Measurements from ENCODE around the gene ANKRD12. TPM values are rescaled to one million over a fixed set of nuclear protein-coding genes. Genes with fewer than 3 reads are reported as not detected.

ANKRD12 gene
- total RNA-seq, 2 donors from 2014 or later = 22.3 to 32.3 TPM

DNA sequence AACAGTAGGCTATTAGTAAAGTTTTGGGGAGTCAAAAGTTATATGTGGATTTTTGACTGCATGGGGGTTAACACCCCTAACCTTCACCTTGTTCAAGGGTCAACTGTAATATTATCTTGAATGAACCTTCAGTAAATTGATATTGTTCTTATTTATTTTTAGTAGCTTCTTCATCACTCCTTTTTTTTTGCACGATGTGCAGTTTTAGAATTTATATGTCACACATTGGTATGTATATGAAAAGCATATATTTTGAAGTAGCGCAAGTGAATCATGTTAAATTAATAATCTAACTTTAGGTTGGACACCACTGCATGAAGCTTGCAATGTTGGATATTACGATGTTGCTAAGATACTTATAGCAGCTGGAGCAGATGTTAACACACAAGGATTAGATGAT is 79.9 kb downstream of the ANKRD12 start:
- H3K36me3 ChIP-seq = peaks cover 27% of the 10 kb centered on the region
- H3K27me3 ChIP-seq = no peaks in the 10 kb centered on the region
- no peaks in the 10 kb centered on the region for H3K9me3 ChIP-seq
- H3K4me1 ChIP-seq = no peaks in the 10 kb centered on the region
- TF ChIP-seq, protein P1, sequence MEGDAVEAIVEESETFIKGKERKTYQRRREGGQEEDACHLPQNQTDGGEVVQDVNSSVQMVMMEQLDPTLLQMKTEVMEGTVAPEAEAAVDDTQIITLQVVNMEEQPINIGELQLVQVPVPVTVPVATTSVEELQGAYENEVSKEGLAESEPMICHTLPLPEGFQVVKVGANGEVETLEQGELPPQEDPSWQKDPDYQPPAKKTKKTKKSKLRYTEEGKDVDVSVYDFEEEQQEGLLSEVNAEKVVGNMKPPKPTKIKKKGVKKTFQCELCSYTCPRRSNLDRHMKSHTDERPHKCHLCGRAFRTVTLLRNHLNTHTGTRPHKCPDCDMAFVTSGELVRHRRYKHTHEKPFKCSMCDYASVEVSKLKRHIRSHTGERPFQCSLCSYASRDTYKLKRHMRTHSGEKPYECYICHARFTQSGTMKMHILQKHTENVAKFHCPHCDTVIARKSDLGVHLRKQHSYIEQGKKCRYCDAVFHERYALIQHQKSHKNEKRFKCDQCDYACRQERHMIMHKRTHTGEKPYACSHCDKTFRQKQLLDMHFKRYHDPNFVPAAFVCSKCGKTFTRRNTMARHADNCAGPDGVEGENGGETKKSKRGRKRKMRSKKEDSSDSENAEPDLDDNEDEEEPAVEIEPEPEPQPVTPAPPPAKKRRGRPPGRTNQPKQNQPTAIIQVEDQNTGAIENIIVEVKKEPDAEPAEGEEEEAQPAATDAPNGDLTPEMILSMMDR (IDR thresholded peaks at IDR 0.05) = no peak
- no peak for DNase-seq (ENCODE audit: low spot score)
- no peak overlapping the region for H3K27ac ChIP-seq
- H3K4me3 ChIP-seq = no peak overlapping the region

DNA sequence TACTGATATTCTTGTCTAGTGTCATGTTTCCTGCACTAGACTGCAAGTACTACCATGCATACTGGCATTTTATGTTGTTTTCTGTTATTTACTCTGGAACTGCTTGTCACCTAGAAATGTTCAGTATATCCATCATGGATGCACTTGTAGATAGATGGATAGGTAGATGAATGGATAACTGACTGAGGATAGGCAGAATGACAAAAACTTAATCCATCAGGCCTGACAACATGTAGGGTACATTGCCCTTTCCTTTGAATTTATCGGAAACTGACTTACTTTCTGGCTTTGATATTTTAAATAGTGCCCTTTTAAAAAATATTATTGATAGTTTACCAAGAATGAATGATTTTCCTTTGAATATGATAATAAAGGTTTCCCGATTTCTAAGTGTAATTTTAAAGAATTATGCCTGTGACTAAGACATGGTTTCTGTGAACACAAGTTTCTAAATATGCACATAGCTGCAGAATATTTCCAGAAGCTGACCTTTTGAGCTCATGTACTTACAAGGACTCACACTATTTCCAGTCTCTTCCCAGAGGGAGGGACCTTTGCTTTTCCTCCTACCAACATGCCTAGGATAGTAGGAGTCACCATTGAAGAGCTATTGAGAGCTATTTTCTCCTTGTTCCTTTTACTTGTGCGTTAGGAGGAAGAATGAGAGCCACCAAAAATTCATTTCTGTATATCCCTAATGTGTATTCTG is 81.3 kb downstream of the ANKRD12 start:
- TF ChIP-seq, protein P1 (IDR thresholded peaks at IDR 0.05) = no peak
- Histone ChIP-seq H3K4me3 (no peak overlapping the region), H3K9me3 (no peaks in the 10 kb centered on the region), H3K36me3 (peaks cover 30% of the 10 kb centered on the region), H3K27ac (no peak overlapping the region), H3K27me3 (no peaks in the 10 kb centered on the region), H3K4me1 (no peaks in the 10 kb centered on the region)
- no peak for DNase-seq (ENCODE audit: low spot score)

DNA sequence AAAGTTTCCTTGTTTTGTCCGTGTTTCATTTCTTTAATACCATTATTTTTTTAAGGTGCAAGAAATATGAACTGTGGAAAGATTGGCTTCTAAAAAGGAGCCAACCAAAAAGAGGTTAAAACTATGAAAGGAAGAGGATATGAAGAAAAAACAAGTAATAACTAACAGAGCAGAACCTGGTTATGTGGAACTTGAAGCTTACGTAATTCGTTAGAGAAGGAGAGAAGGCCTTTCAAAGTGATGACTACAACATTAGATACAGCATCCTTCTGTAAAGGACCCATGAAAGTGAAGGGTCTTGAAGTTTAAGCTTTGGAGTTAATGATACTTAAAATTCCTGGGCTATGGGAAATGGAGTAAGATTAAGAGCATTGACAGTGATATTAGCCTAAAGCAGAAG is 84.5 kb downstream of the ANKRD12 start:
- H3K9me3 ChIP-seq = no peaks in the 10 kb centered on the region
- H3K27ac ChIP-seq = no peak overlapping the region
- no peaks in the 10 kb centered on the region for H3K4me1 ChIP-seq
- TF ChIP-seq, protein P1 (IDR thresholded peaks at IDR 0.05) = no peak
- no peaks in the 10 kb centered on the region for H3K27me3 ChIP-seq
- DNase-seq (ENCODE audit: low spot score) = no peak
- H3K36me3 ChIP-seq = peaks cover 27% of the 10 kb centered on the region
- no peak overlapping the region for H3K4me3 ChIP-seq

DNA sequence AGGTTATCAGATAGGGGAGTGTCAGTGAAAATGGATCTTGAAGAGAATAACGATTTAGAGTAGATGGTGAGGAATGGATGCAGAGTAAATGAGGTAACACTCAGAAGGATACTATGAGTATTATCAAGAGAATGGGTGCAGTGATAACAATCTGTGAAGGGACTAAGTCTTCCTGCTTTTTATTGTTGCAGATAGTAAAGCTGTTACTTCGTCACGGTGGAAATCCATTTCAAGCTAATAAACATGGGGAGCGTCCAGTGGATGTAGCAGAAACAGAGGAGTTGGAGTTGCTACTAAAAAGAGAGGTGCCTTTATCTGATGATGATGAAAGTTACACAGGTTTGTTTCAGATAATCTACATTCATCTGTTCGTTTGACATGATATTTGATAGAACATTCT is 85.1 kb downstream of the ANKRD12 start:
- H3K27ac ChIP-seq = no peak overlapping the region
- no peaks in the 10 kb centered on the region for H3K4me1 ChIP-seq
- DNase-seq (ENCODE audit: low spot score) = no peak
- H3K27me3 ChIP-seq = no peaks in the 10 kb centered on the region
- no peak overlapping the region for H3K4me3 ChIP-seq
- H3K36me3 ChIP-seq = peaks cover 33% of the 10 kb centered on the region
- no peaks in the 10 kb centered on the region for H3K9me3 ChIP-seq
- TF ChIP-seq, protein P1 (IDR thresholded peaks at IDR 0.05) = no peak

DNA sequence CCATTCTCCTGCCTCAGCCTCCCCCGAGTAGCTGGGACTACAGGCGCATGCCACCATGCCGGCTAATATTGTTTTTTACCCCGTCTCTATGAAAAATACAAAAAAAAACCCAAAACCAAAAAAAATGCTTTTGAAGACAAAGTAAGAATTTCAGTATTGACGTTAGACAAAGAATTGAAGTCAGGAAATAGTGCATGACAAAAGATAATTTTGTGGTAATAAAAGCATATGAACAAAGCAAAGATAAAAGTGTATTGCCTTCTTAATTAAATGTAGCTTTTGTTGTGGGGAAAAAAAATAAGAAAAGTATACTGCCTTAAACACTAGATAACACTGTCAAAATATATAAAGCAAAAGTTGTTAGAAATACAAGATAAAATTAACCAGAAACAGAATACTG is 86.8 kb downstream of the ANKRD12 start:
- no peak for DNase-seq (ENCODE audit: low spot score)
- TF ChIP-seq, protein P1 (IDR thresholded peaks at IDR 0.05) = no peak
- H3K4me3 ChIP-seq = no peak overlapping the region
- peaks cover 27% of the 10 kb centered on the region for H3K36me3 ChIP-seq
- no peak overlapping the region for H3K27ac ChIP-seq
- H3K9me3 ChIP-seq = no peaks in the 10 kb centered on the region
- no peaks in the 10 kb centered on the region for H3K4me1 ChIP-seq
- H3K27me3 ChIP-seq = no peaks in the 10 kb centered on the region

DNA sequence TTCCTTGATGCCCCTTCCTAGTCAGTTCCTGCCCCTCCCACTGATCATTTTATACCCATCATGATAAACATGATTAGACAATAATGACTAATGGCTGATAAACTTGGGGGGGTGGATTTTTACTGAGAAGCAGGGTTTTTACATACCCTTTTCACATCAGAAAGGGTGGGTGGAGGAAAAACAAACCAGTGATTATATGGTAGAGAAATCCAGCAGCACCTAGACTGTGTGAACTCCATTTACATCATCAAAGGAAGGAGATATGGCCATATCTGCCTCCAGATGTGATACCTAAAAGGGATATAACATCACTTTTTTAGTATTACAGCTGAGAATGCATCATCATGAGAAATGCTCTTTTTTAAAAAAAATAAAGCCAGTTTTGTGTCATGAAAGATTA is 89.9 kb downstream of the ANKRD12 start:
- Histone ChIP-seq H3K27ac (no peak overlapping the region), H3K9me3 (peaks cover 0 to 4% of the 10 kb centered on the region in 2 donors), H3K4me3 (no peak overlapping the region), H3K27me3 (no peaks in the 10 kb centered on the region), H3K36me3 (peaks cover 27% of the 10 kb centered on the region), H3K4me1 (no peaks in the 10 kb centered on the region)
- no peak for DNase-seq (ENCODE audit: low spot score)
- TF ChIP-seq, protein P1 (IDR thresholded peaks at IDR 0.05) = no peak

Measured in right atrium auricular region (tissue), 2 donors.